NK-92 treated with Interleukin-12 subunit alpha and Interleukin-12 subunit beta, amount 100 ng/mL, for 24 hours (cell line): Measurements from ENCODE around the gene F11R.
"Not testable (repeated sequence)": the region's sequence is repeated elsewhere in the genome, so short reads cannot be mapped to it uniquely, and the experiment has no call there.

Source experiments
- DNase-seq: peaks from one replicate; lab custom pipeline; 2025; lab: John Stamatoyannopoulos, UW

F11R gene

DNA sequence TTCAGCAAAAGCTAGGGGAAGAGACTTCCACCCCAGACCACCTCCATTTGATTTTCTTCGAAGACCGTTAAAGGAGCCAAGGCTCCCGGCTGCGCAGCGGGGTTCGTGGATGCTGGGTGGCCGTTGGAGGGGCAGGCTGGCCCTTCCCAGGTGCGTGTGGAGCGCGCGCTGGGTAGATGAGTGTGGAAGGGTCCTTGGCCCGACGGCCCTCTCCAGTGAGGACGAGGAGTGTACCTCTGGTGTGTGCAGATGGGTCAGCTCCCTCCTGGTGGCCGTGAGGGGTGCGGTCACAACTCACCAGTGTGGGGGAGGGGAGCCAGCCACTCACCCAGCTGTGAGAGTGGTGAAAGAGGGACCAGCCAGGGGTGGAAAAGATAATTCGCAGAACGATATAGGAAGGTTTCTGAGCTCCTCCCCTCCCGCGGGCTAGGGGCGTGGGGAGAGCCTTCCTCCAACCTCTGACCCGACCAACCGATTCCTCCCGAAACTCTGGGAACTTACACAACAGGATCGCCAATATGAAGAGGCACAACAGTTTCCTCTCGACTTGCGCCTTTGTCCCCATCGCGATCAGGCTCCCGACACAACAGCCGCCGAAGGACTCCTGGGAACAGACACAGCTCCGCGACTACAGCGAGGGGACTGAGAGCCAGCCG is at the start of gene F11R:
Gene F11R (minus strand): TSS at position 644 of the 656 bp plus-strand sequence. CDS start 79 bp downstream, at position 565.
- no peak for DNase-seq

DNA sequence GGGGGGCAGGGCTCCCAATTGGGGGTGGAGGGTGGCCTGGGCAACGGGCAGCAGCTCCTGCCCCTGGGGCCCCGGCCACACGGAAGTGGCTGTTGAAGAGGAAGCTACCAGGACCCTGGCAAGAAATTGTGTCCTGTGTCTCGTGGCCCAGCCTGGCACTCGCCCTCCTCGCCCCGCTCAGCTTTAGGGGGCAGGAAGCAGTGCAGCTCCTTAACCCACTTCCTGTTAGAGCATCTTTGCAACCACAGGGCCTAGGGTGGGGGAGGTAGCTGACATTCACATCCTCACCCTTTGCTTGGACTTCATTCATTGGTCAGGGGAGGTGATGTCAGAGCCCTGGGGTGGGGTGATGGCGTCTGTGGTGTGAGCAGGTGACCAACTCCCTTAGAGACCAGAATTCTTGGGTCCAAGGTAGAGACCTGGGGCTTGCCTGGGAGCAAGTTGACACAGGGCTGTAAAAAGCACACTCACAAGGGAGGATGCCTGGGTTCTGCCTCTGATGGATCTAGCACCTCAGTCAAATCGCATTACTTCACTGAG is 48.8 kb upstream of the F11R start, which contains the start of gene ARHGAP30:
Gene ARHGAP30 (minus strand): TSS at position 161 of the 540 bp plus-strand sequence. CDS start 267 bp downstream, outside the sequence.
- DNase-seq = peak; percentile 96

DNA sequence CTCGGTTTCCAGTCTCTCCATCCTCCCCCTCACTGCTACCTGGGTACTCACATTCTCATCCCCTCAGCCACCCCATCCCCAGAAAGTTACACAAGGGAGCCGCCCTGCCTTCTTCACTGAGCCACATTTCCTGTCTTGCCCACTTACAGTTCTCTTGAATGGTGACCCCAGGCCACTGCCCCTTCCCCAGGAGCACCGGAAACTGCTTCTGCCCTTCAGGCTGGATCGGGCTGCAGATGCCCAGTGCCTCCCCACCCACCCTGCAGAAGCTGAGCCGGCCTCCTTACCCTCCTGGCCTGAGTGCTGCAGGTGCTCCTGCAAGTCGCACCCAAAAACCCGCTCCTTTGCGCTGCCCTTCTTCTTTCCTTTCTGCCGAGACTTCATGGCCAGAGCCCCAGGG is 48.3 kb upstream of the F11R start:
- peak; percentile 65 for DNase-seq

DNA sequence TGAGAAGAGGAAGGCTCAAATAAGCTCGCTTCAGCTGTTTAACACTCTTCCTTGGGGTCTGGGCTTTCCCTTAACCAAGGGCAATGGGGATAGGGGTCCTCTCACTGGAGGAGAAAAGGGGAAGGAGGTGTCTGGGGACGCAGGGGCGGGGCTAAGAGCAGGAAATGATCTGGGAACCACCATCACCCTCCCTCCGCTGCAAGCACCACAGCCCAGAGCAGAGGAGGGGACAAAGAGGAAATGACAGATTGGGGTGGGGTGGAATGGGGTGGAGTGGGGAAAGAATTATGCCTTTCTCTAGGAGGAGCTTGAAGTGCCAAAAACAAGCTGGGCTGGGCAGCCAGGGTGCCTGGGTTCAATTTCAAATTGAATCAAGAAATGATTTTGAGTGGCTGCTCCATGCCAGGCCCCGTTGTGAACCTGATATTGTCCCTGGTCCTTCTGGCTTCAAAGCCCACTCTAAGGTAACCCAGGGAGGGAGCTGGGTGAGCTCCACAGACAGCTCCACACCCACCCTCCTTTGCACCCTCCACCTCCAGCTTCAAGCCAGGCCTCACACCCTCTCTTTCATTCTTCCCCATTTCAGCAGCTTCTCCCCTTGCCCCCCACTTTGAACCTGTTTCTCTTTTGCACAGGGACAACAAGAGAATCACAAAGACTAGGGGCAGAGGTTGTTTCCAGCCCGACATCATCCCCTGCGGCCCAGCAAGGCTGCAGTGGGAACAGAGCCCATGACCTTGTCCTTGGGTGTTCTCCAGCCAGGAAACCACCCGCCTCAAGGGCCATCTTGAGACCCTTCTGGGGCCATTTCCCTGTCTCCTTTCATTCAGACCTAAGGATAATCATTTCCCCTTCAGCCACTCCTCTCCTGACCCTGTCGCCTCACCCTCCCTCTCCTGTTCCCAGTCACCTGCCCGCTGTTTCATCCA is 47.6 kb upstream of the F11R start:
- DNase-seq = peak; percentile 80

DNA sequence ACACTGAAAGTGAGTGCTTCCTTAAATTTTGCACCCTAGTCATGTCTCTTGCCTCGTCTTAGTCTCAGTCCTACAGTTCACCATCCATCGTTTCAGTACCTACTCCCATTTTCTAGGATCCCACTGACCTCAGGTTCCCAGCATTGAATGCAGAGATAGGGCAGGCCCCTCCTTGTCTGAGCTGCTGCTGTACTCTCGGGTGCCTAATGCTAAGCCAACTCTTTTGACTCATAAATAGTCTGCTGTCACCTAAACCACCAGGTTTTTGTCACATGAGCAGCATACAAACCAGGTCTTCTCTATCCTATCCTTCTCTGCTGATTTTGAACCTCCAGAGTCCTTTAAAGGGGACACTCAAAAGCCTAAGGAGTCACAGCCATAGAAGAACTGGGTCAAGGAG is 45.7 kb upstream of the F11R start:
- DNase-seq = no peak

DNA sequence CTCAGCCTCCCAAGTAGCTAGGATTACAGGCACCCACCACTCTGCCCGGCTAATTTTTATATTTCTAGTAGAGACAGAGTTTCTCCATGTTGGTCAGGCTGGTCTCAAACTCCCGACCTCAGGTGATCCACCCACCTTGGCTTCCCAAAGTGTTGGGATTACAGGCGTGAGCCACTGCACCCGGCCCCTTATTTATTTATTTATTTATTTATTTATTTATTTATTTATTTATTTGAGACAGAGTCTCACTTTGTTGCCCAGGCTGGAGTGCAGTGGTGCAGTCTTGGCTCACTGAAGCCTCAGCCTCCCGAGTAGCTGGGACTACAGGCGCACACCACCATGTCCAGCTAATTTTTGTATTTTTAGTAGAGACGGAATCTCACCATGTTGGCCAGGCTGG is 44.7 kb upstream of the F11R start:
- DNase-seq = not testable (repeated sequence)

DNA sequence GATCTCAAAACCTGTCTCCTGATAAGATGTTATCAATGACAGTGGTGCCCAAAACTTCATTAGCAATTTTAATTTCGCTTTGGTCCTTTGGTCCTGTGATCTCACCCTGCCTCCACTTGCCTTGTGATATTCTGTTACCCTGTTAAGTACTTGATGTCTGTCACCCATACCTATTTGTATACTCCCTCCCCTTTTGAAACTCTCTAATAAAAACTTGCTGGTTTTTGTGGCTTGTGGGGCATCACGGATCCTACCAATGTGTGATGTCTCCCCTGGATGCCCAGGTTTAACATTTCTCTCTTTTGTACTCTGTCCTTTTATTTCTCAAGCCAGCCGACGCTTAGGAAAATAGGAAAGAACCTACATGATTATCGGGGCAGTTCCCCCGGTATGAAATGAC is 43.0 kb upstream of the F11R start:
- not testable (repeated sequence) for DNase-seq

DNA sequence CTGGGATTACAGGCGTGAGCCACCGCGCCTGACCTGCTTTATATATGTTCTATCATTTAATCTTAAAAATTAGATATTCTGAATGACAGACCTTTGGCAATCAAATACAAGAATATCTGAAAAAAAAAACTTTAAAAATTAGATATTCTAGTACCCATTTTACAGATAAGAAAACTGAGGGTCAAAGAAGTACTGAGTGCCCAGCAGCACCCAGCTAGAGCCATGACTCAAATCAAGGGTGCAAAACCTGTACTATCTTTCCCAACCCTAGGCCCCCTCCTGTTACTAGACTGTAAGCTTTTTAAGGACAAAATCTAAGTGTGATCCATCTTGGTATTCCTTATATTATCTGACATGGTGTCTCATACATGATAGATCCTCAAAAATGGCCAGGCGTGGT is 40.5 kb upstream of the F11R start:
- no peak for DNase-seq

DNA sequence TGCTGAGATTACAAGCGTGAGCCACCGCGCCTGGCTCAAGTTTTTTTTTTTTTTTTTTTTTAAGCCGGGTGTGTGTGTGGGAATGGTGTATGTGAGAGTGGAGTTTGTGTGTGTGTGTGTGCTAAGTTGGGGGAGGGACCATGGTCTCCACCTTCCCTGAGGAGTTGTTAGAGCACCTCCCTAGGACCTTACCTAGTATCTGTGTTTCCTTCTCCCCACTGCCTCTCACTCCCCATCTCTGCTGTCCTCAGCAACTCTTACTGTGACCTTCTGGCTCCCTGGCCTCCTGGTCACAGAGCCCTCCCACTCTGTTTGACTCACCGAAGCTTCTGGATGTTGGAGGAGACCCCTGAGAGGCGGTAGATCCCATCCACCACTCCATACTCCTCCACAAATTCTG is 38.3 kb upstream of the F11R start:
- DNase-seq = no peak

DNA sequence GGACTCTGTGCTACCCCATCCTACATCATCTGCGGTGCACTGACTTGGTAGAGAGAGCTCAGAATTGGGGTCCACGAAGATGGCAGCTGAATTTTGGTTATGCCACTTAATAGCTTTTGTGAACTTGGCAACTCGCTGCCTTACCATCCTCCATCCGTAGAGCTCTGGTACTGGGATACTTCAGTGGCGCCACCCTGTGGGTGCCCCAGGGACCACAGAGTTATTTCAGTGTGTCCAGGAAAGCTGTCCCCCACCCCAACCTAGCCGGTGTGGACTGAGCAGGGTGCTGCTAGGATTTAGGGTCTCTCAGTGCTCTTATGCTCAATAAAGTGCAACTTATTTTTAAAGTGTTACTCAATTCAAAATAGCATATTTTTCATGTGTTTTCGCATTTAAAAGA is 33.9 kb upstream of the F11R start:
- no peak for DNase-seq

DNA sequence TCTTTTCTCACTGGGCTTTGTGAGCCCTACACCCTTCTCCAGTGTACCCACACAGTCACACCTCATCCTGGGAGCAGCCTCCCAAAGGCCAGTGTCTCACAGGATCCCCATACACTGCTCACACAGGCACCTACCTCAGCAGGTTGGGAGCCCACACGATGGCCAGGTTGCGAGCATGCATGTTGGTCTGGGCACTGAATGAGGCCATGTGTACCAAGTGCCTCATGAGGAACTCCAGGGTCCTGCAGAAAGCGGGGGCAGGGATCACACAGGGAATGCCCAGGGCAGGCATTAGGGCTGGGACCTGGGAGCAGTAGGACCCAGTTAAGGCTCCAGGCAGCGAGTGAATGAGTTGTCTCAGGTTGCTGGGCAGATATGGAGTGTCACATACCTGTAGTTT is 33.3 kb upstream of the F11R start:
- DNase-seq = no peak

DNA sequence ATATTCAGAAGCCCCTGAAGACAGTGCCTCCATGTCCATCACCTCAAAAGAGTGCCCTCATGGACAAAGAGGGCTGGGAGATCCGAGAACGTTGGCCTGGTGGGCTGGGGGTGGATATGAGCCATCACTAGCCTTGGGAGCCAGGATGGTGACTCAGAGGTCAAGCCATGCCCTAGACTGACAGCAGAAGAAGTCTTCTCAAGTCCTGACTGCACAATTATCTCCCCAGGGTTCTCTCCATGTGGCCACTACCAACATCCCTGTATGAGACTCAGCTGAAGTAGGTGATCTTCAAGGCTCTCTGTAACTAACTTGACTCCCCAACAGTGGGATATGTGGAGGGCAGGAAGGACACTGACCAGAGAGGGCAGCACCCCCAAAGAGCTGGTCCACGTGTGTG is 31.9 kb upstream of the F11R start:
- no peak for DNase-seq

DNA sequence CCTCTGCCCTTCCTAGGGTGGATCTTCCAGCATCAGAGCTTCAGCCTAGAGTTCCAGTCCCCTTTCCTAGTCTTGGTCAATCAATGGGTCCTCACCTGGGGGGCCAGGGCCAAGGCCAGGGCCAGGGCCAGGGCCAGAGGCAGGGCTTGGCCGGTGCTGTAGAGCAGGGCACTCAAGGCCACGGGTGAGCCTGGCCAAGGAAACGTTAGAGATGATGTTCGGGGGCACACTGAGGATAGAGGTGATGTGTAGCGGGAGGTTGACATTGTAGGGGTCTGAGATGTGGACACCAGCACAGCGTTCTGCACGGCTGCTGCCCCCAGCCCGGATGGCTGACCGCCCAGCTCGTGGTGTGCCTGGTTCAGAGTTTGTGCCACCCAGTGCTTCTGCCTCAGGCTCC is 30.3 kb upstream of the F11R start:
- no peak for DNase-seq

DNA sequence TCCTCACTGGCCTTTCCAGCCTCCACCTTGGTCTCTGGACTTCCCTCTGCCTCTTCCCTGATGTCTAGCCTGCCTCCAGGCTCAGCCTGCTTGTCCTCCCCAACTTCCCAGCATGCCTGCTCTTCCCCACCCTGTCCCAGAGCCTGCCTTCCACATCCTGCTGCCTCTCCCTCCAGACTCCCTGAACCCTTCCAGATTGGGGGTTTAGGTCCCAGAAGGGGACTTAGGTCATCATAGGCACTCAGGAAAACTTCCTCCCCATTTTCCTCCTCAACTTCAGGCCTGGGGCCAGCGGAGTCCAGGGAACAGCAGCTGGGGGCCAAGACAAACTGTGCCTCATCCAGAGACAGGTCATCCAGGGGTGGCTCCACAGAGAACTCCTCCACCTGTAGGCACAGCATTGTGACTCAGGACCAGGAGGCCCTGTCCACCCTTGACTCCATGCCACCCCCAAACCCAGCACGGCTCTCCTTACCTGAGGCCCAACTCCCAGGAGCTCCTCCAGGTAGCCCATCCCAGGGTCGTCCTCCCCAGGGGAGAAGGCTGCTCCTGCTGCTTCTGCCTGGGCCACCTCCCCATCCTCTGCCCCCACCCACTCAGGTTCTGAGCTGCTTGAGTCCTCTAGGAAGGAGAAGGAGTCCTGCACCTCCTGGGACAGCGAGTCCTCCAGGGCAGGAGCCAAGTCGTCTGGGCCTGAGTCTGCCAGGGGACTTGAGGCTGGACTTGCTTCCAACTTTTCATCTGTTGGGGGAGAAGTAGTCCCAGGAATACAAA is 28.2 kb upstream of the F11R start:
- no peak for DNase-seq

DNA sequence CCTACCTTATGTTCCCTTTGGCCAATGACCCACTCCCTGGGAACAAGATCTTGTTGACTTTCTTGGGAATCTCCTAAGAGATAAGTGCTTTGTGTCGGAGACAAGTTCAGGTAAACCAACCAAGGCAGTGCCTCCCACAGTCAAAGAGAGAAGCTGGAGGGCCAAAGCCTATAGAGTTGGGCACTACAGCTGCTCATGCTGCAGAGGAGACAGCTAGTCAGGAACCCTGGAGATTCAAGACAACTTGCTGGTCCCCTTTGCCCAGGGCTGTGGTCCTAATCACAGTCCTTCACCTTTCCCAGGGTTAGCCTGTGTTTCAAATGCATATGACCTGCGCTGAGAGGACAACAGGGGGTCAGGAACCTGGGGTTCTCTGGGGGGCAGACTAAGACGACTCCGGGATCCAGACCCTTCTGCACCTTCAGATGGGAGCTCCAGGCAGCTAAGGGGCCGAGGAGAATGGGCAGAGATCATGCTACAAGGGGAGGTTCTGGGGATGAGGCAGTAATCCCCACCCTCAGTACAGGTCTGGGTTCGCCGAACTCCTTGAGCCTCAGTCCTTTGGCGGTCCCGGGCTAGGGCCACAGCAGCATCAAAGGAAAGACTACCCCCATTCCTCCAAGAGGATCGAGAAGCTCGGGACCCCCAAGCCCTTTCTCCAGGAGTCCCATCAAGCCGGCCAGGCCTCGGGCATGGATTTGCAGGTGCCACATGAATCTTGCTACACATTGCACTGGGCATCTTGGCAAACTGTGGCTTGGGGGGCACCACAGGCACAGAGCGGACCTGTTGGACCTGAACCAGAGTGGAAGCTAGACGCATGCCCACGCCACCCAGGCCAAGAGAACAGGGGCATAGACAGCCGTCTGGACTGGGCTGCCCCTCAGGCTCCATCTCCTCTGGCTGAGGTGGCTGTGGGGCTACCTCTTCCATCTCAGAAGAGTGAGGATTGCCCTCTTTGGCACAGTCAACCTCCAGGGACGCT is 26.8 kb upstream of the F11R start:
- no peak for DNase-seq

DNA sequence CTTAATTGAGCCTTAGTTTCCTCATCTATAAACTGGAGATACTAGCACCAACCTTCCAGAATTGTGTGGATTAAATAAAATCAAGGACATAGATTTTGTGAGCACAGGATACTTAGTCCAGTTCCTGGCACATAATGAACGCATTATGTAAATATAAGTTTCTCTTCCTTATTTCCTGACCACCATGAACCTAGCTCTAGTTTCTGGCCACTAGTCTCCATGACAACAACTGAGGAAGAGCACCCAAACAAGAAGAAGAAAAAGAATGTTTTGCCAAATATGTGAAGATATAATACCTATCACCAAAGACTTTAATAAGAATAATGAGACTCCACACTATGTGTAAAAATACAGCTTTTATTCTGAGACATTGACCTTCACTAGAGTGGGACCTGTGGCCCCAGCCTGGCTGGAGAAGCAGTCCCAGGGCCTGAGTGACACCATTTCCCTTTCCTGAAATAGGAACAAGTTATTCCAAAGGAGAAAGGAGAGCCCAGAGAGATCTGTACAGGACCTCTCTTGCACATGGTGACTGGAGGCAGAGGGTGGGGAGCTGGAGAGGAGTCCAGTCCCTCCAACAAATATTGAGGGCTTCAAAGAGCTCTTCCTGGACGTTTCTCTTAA is 25.8 kb upstream of the F11R start:
- no peak for DNase-seq

DNA sequence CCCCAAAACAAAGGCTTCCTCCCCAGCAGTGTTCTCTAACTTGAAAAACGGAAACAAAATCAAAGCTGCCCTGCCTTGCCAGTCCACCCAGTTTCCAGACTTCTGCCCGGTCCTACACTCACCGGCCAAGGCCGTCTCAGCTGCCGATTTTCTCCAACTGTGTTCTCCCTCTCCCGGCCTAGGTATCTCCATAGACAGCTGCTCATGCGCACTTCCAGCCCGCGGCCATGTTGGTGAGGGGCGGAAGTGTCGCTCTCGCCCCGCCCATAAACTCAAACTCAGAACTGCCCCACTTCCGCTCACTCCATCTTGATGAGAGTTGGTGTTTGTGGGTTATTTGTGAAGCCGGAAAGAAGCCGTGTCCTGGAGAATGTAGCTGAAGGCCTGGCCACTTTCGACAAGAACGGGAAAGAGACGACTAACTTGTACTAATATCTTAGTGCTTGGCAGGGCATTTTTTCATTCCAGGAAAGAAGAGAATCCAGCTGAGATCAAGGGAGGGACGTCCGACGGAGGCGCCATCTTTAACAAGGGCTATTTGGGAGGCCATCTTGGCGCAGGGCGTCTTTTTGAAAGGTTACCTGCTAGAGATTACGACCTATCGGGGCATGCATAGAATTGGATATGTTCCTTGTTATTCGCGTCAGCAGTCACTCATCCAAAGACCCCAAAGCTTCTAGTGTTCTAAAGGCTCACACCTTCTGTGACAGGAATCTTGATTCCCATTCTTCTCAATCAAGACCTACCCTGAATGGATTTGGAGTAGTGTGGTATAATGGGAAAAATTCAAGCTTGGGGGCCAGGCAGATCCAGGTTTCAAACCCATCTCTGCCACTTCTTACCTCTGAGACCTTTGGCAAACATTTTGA is 25.0 kb upstream of the F11R start, which contains the start of gene USF1:
Gene USF1 (minus strand): TSS at position 242 of the 869 bp plus-strand sequence. CDS start 2,702 bp downstream, outside the sequence.
- DNase-seq = peak; percentile 88

DNA sequence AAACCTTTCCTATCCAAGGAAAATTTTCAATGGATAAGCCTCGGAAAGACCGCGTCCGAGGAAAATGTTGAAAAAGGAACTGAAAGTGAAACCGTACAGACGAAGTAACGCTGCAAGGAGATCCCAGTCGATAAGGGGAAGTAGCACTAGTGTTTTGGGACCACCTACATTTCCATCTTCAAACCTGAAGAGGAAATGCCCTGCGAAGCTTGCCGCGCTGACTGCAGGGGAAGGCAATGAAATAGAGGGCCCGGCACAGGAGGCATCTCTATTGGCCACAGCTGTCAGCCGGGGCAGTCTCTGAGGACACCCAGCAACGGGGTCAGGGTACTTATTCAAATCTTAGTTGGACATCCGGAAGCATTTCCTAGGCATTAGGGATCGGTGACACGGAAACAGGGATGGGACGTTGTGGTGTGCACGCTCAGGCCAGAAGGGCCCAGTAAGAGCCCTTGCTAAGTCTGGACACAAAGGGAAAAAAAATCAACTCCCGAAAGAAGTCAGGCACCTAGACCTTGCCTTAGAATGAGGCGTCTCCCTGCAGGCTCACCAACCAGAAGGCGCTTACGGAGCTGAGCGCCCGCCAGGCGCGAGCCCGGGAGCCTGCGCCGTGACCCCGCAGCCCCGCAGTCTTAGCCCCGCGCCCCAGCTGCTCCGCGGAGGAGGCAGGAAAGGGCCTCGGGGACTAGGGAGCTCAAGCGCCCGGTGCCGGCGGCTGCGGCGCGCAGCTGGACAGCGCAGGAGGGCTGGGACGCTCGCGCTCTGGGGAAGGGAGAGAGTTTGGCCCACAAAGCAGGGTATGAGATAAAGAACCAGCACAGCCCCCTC is 24.2 kb upstream of the F11R start:
- peak; percentile 74 for DNase-seq
